Activated CD8-positive, alpha-beta memory T cell treated with anti-CD3 and anti-CD28 coated beads, Interleukin-2, amount 50 U/mL, for 48 hours (primary cell): ENCODE measurements around the gene KLK14.

ENCODE experiments used
- DNase-seq: peaks from one replicate; pipeline ENCODE4 v3.0.0-alpha.2; 2020

The KLK14 gene

DNA sequence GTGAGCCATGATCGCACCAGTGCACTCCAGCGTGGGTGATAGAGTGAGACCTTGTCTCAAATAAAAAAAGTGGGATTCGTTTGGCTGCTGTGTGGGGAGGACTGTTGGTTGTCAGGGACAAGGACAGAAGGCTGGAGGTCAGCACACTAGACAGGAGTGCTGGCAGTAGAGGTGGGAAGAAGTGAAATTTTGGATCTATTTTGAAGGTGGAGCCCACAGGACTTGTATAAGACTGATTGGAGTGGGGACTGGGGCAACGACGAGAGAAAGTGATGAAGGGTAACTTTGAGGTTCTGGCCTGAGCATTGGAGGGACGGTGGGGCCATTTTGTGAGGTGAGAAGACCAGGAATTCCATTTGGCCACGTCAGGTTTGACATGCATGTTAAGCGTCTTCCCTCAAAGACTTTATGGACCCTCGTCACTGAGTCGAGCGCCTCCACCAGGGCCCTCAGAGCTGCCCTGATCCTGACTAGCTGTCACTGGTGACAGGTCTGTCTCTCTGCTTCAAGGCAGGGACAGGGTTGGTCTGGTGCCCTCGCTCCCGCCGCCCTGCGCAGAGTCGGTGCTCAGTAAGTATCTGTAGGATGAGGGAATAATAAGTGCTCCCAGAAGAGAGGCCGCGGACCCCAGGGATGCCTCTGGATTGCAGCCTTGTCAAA is 24.8 kb upstream of the KLK14 start:
- peak; percentile 69 for DNase-seq

DNA sequence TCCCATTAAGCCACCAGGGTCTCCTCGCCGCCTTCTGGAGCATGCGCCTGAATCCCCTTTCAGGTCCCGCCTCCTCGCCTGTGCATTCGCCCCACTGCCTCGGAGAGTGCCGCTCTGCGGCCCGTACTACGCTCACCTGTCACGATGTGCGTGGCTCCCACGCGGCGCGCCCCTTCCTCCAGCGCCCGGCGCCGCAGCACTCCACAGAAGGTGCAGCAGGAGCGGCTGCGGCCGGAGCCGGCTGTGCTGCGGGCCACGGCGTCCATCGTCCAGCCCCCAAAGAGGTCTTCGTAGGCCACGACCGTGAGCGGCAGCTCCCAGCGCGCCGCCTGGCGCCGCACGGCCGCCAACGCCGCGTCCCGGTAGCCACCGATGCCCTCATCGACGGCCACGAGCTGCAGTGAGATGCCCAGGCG is 21.2 kb upstream of the KLK14 start:
- DNase-seq = no peak

- DNase-seq = no peak
Measured at GRCh38 chr19:51102991-51103390, 20.3 kb upstream of the KLK14 start.

DNA sequence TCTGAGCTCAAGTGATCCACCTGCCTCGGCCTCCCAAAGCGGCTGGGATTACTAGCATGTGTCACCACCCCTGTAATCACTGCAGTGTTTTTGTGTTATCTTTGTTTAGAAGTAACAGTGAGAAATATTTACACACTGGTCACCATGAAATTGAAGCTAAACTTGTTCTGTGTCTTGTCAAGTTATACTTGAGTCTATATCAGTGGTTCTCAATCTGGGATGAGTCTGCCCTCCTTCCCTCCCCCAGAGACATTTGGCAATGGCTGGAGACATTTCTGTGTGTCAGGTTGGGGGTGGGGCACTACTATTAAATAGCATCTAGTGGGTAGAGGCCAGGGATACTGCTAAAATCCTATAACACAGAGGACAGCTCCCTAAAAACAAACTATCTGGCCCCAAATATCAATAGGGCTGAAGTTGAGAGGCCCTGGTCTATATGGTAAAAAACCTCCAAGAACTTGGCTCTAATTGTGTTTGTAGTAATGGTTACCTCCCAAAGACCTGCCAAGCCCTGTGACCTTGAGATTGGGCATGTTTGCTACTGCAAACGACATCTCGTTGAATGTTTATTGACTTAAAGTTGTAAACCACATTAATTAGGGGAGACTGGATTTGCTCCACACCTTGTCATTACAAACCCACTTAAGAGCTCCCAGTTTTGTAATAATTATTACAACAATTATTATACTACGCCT is 18.6 kb upstream of the KLK14 start:
- no peak for DNase-seq

DNA sequence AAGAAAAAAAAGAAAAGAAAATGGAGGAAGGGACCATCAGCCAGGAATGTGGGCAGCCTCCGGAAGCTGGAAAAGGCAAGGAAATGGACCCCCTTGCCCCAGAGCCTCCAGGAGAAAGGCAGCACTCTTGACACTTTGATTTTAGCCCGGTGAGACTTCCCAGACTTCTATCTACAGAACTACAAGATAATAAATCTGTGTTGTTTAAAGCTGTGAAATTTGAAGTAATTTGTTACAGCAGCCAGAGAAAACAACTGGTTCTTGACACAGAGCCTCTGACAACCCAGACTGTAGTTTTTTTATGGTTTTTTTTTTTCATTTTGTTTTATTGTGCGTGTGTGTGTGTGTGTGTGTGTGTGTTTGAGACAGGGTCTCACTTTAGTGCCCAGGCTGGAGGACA is 17.9 kb upstream of the KLK14 start:
- DNase-seq = no peak

GRCh38 chr19:51099047-51099382 is 16.3 kb upstream of the KLK14 start:
- no peak for DNase-seq

GRCh38 chr19:51098365-51099046 is 15.8 kb upstream of the KLK14 start:
- no peak for DNase-seq

DNA sequence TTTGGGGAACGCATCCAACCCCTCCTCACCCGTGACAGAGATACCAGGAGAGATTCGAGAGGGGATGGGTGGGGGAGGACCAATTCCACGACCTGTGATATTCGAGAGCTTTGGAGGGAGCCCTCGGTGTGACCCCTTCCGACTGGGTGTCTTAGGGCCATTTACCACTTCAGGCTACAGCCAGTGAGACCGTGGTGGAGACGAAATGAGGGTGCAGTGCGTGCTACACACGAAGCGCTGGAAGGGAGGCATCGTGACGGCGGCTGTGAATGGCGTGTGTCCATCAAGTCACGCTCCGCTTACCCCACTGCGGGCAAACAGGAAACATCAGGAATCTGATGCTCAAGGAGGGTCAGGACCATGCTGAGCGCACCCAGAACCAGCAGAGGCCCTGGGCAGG is 15.1 kb upstream of the KLK14 start:
- no peak for DNase-seq

DNA sequence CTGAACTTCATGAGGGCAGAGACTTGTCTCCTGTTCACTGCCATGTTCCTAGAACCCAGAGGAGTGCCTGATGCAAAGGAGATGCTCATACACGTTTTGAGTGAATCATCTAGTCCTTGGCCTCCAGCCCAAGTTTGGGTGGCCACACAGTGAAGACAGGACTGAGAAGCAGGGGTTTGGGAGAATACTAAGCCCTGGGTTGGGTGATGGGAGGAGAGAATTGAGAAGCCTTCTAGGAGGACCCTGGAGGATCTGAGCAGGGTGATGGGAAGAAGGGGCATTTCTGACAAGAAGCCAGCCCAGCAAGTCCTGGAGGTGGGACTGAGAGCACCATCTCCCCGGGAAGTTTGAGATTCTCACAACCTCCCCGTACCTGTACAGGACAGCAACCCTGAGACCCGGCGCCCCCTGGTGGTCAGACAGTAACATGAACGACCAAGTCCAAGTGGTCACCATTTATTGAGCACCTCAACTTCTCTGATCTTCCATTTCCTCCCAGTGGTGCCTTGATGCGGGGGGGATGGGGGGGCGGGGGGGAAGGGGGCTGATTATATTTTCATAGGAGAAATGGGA is 14.6 kb upstream of the KLK14 start:
- DNase-seq = peak; percentile 92

DNA sequence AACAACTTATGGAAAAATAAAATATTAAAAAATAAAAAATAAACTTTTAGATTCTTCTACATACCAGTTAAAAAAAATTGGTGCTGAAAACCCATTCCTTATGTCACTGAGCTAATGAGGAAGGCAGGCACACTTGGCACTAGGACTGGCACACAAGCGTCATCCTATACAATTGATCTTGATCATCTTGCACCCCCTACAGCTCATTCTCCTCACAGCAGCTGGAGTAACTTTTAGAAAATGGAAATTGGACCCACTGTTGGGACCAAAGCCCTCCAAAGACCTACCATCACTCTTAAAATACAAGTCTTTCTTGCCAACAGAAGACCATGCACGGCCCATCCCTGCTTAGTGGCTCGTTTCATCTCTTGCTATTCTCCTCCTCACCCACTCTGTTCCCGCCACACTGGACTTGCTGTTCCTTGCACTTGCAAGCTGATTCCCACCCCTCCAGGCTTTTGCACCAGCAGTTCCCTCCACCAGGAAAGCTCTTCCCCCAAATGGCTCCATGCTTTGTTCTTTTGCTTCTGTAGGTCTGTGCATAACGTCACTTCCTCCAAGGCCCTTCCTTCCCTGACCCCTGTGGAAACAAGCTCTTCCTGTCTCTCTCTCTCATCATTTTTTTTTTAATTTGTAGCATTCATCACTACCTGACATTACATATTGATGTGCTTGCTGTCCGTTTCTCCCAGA is 13.9 kb upstream of the KLK14 start:
- no peak for DNase-seq

DNA sequence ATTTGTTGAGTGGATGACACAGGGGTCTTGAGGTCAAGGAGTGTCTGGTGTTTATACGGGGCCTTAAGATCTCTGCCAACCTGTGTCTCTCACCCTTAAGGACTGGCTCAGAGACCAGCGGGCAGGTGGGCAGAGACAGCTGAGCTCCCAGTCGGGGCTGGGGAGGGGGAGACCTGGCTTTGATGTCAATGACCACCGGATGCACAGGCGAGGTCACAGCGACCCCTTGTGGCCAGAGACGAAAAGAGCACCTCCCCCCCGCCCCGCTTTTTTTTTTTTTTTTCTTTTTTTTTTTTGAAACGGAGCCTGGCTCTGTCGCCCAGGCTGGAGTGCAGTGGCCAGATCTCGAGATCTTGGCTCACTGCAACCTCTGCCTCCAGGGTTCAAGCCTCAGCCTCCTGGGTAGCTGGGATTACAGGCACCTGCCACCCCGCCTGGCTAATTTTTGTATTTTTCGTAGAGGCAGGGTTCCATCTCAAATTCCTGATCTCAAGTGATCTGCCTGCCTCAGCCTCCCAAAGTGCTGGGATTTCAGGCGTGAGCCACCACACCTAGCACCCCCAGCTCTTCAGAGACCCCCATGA is 12.1 kb upstream of the KLK14 start:
- peak; percentile 84 for DNase-seq

DNA sequence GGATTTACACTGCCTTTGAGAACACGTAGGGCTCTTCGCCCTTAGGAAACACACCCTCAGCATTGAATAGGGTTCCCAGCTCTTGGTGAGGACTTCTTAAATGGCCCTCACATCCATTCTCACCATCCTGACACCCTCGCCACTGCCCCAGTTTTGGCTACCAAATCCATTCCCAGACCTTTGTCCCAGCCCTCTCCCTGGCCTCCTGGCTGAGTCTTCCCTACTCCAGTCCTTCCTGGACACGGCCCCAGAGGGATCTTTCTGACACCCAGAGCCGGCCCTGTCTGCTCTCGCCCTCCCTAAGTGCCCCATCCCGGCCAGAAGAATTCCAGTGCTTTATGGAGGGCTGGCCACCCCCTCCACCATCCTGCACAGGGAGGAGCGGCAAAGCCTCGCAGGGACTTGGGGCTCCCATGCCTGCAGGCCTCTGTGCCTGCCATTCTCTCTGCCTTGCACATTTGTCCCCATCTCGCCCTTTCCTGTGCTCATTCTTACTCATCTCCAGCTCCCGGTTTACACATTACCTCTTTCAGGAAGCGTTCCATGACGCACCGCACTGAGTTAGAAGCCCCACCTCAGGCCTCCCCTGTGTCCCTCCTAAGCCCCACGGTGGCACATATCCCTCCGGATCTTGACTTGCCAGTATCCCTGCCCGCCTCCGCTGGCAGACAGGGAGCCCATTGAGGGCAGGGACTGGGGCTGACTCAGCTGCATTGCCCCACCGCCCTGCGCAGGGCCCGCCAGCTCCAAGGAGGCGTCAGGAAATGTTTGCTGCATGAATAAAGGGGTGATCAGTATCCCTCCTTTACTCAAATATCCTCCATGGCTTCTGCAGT is 11.0 kb upstream of the KLK14 start:
- no peak for DNase-seq

DNA sequence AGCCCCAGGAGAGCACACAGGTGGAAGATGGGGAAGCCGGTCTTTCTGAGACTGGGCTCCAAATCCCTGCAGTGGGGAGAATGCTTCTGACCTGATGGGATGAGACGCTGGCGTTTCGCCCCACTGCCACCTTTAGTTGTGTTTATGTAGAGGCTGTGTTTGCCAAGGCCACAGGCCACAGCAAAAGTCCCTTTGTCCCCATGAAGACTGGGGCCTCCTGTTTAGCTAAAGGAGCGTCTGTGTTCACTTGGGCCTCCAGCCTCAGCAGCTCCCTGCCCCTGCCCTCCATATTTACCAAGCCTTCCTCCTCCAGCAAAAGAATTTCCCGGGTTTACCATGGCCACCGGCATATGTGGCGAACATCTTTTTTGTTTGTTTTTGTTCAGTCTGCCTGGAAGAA is 10.4 kb upstream of the KLK14 start:
- DNase-seq = no peak

GRCh38 chr19:51091895-51092873 is 9.5 kb upstream of the KLK14 start:
- no peak for DNase-seq

DNA sequence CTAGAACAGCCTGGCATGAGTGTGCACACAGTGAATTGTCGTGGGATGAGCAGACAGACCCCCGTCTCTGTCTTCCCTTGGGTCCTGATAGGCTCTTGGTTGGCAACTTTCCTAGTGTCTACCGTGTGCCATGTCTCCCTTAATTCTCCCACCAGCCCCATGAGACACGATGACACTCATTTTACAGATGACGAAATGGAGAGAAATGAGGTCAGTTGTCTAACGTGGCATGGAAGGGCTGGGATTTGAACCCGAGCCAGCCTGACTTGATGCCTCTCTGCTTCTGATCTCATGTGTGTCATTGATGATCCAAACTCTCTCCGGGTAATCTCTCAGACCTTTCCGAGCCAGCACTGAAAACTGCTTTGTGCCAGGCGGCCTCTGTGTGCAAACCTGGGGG is 8.4 kb upstream of the KLK14 start:
- no peak for DNase-seq

- DNase-seq = no peak
Measured at GRCh38 chr19:51090471-51090870, 7.8 kb upstream of the KLK14 start.

DNA sequence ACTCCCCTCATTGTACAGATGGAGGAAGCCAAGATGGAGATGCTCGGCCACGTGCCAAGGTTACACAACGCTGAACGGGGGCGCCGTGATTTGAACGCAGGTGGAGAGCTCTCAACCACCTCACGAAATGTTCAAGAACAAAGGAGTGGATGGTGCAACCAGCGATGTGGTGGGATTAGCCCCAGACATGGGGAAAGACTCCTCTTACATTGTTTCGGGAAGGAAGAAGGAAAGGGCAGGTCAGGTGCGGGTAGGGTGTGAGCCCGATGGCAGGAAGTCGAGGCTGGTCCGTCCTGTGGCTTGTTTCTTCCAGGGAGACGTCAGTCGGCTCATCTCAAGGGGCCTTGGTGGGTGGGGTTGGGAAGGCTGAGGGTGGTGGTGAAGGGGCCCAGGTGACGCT is 7.1 kb upstream of the KLK14 start:
- DNase-seq = no peak

DNA sequence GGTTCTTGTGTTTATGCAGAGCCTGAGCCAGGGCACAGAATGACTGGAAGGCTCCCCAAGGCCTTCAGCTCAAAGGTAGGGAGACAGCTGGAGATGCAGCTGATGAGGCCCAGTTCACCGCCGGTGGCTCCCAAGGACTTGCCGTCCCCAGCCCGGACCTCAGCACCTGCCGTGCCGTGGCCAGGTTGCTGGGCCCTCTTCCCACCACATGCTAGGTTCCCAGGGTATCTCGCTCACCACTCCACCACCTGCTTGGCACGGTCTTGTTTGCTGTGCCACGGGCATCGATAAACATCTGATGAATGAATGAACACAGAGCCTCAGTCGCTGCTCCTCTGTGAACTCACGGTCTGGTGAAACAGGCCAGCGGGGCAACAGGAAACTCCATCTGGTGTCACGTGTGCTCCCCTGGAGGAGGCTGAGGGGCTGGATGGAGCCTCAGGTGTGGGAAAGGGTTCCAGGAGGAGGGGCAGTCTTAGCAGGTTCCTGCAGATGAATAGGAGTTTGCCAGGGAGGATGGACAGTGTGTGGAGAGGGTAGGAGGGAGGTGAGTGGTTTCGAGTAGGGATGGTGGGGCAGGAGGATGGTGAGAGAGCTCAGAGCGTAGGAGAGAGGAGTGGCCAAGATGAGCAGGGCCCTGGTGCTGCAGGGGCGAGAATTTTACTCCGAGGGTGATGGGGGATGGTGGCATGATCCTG is 3.6 kb upstream of the KLK14 start:
- no peak for DNase-seq

DNA sequence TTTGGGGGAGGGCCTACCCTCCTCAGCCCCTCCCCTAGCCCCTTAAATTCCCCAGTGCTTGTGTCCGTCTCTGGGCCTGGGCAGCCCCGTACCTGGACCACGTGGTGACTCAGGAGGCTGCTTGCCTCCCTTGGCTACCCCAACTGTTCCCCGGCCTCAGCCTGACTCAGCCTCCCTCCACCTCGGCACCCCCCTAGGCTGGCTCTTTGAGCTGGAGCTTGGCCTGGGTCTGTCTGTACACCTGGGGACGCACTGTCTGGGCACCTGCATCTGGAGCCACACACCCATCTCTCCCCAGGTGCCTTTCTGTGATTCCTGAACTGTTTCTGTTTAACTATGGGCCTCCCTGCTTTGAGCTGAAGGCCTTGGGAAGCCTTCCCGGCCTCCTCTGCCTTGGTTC is 1.8 kb upstream of the KLK14 start:
- no peak for DNase-seq

- no peak for DNase-seq
Measured at GRCh38 chr19:51083783-51084182, 1.1 kb upstream of the KLK14 start.
